Measurements from ENCODE around the gene CDCA7L. TPM values are rescaled to one million over a fixed set of nuclear protein-coding genes. Genes with fewer than 3 reads are reported as not detected.

Gene CDCA7L, protein sequence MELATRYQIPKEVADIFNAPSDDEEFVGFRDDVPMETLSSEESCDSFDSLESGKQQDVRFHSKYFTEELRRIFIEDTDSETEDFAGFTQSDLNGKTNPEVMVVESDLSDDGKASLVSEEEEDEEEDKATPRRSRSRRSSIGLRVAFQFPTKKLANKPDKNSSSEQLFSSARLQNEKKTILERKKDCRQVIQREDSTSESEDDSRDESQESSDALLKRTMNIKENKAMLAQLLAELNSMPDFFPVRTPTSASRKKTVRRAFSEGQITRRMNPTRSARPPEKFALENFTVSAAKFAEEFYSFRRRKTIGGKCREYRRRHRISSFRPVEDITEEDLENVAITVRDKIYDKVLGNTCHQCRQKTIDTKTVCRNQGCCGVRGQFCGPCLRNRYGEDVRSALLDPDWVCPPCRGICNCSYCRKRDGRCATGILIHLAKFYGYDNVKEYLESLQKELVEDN
- 10.7 TPM for total RNA-seq

- ATAC-seq = peak; percentile 91
Observed at GRCh38 chr7:21945454-21946221, at the start of gene CDCA7L. TSS of gene CDCA7L (minus strand) at chr7:21945899. CDS start at chr7:21945804, 95 bp downstream.

DNA sequence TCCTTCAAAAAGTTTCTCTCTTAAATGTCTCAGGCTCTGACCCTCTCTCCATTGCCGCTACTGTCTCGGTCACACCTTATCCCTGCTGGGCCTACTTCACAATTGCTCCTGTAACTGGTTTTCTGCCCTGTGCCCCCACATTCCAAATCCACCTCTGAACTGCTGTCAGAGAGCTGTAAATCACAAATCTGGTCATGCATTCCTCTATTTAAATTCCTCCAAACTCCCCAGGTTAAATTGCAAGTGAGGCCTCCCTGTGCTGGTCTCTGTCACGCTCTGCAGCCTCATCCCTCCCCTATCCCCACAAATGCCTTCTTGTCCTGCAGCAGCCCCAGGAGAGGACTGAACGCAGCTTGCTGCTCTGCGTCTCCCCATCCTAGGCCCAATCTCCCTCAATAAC lies 40.4 kb upstream of the CDCA7L start:
- no peak for ATAC-seq

DNA sequence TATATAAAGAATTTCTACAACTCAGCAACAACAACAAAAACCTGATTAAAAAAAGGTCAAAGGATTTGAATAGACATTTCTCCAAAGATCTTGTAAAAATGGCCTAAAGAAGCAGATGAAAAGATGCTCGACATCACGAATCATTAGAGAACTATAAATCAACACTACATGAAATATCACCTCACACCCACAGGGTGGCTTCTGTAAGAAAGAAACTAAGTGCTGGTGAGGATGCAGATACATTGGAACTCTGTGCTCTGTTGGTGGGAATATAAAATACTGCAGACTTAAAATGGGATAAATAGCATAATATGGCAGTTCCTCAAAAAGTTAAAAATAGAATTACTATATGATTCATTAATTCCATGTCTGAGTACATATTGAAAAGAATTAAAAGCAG lies 38.3 kb upstream of the CDCA7L start:
- no peak for ATAC-seq

- ATAC-seq = no peak
Observed at GRCh38 chr7:21983056-21983455, 37.4 kb upstream of the CDCA7L start.

- no peak for ATAC-seq
Observed at GRCh38 chr7:21981524-21981923, 35.8 kb upstream of the CDCA7L start.

GRCh38 chr7:21980926-21981500 lies 35.3 kb upstream of the CDCA7L start:
- ATAC-seq = no peak

GRCh38 chr7:21972397-21972784 lies 26.7 kb upstream of the CDCA7L start:
- ATAC-seq = no peak

DNA sequence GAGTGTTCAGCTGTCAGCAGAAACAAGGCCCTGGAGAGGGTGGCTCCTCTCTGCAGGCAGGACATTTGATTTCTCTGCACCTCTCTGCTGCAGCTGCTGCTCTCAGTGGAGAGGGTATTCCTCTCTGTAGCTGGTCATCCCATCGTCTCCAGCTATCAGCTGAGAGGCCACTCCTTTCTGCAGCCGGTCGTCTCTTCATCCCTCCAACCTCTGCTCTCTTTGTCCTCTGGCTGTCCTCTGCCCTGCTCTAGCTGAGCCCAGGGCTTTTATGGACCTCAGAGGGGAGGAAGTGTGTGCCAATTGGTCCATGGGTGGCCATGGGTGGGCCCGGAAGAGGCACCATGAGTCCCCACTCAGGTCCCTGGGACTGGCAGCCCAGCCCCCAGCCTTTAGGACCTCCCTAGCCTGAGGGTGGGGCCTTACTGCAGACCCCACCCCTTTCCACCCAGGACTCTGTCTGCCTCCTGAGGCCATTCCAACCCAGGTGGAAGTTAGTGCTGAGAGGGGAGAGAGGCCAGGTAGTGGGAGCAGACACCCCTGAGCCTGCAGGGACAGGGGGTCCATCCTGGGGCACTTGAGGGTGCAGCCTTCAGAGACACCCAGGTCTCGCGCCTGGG lies 26.2 kb upstream of the CDCA7L start:
- ATAC-seq = no peak

- no peak for ATAC-seq
Observed at GRCh38 chr7:21969822-21970221, 24.1 kb upstream of the CDCA7L start.

DNA sequence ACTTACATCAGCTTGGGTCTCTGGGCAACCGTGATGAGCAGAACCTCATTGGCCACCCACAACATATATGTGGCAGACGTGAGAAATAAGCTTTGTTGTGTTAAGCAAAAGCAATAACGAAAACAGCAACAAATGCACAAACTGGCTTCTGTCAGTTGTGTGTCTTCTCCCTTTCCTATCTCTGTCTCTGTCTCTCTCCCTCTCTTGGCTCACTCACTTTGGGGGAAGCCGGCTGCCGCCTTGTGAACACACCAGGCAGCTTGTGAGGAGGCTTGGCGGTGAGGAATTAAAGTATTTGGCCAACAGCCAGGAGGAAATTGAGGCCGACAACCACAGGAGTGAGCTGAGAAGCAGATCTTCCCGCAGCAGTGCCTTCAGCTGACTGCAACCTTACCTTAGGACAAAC lies 21.9 kb upstream of the CDCA7L start:
- ATAC-seq = no peak

GRCh38 chr7:21966271-21966670 lies 20.6 kb upstream of the CDCA7L start:
- peak; percentile 45 for ATAC-seq

DNA sequence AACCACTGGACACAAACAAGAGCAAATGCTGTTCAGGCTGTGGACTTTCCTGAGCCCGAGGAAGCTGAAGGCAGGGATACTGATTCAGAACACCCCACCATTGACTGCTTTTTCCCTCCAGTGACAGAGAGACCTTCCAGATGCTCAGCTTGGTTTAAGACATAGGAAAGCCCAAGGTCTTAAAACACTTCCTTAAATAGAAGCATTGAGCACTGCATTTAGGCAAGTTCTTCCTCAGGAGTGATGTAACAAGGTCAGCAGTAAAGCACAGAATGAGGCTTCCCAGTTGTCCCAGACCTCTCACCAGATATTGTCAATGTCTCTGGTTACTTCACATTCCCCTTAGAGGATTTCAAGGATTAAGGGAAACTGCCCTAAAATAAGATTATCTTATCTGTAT lies 19.6 kb upstream of the CDCA7L start:
- ATAC-seq = no peak

DNA sequence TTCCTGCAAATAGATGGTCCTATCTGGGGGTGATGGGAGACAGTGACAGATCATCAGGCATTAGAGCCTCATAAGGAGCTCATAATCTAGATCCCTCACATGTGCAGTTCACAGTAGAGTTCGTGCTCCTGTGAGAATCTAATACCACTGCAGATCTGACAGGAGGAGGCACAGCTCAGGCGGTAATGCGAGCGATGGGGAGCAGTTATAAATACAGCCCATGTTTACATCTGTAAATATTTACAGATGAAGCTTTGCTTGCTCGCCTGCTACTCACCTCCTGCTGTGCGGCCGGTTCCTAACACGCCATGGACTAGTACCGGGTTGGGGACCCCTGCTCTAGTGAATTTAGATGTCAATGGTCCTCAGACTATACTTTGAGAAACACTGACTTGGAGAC lies 17.0 kb upstream of the CDCA7L start:
- ATAC-seq = no peak

DNA sequence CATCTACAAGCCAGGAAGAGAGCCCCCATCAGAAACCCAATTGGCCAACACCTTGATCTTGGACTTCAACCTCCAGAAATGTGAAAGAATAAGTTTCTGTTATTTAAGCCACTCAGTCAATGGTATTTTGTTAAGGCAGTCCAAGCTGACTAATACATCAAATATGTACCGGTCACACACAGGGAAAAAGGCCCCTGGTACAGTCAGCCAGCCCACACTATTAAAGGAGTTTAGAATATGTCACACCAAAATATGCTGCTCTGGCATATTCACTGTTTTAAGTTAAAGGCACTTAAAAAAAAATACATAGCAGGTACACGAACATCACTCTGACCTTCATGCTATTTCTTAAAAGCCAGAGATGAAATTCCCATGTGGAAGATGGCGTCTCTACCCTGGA lies 15.2 kb upstream of the CDCA7L start:
- ATAC-seq = no peak

- no peak for ATAC-seq
Observed at GRCh38 chr7:21959387-21959776, 13.7 kb upstream of the CDCA7L start.

DNA sequence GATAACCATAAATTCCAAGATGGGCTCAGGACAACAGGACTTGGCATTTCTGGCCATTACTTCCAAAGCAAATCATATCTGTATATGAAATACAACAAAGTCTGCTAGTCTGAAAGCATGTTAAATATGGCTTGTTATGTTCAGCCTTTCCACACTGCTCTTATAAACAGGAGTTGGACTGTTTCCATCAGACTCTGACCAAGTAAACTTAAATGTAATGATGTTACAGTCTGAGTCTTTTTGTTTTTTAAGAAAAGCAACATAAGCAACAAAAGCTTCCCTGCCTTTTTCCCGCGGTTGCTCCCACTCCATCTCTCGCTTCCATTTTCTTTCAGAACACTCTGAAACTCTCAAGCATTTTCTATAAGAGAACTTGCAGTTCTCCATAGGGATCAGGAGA lies 8.1 kb upstream of the CDCA7L start:
- ATAC-seq = no peak

- no peak for ATAC-seq
Observed at GRCh38 chr7:21948887-21949540, 3.3 kb upstream of the CDCA7L start.

- ATAC-seq = no peak
Observed at GRCh38 chr7:21948364-21948763, 2.7 kb upstream of the CDCA7L start.

- no peak for ATAC-seq
Observed at GRCh38 chr7:21947946-21948345, 2.2 kb upstream of the CDCA7L start.

DNA sequence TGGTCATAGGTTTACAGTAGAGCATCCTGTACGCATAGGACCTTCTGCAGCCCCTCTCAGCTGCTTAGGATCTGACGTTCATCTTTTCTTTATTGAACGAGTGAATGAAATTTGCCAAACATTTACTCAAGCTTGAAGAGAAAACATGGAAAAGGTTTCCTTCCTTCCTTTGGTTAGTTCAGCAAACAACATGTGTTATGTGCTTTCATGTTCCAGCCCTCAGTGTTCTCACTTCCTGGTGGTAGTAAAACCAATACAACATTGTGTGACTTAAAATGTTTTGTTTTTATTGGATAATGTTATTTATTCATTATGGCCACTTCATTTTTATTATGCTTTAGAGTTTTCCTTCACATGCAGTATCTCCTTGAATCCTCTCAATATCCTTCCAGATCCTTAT lies 1.4 kb upstream of the CDCA7L start:
- no peak for ATAC-seq

- no peak for ATAC-seq
Observed at GRCh38 chr7:21946222-21946709, 567 bp upstream of the CDCA7L start.
